HepG2 (cell line): ENCODE measurements around the gene EIF4G2. TPM values are rescaled to one million over a fixed set of nuclear protein-coding genes. Genes with fewer than 3 reads are reported as not detected.
A peak's percentile ranks its signal among the peaks of the same experiment; 100 is the strongest.

ENCODE experiments used
- ADNP ChIP-seq: sonication (generic); formaldehyde crosslinking; IDR thresholded peaks from 2 replicates; pipeline ENCODE4 v1.4.0; 2020; ENCODE audit warnings: missing genetic modification reagents
- ARID2 ChIP-seq: sonication (generic); formaldehyde crosslinking; IDR thresholded peaks from 2 replicates; pipeline ENCODE4 v1.8.1; 2022; ENCODE audit warnings: mild to moderate bottlenecking, missing genetic modification reagents, borderline replicate concordance
- ATF1 ChIP-seq: IDR thresholded peaks from 2 replicates; pipeline ENCODE4 v1.6.1; 2016; ENCODE audit warnings: mild to moderate bottlenecking, control low read depth
- ATF2 ChIP-seq: sonication (generic); formaldehyde crosslinking; IDR thresholded peaks from 2 replicates; pipeline ENCODE4 v1.4.0; 2020; ENCODE audit warnings: missing genetic modification reagents
- ATM ChIP-seq: fragments of 450-650 bp; IDR thresholded peaks from 2 replicates; pipeline ENCODE4 v1.7.1; 2017; ENCODE audit warnings: mild to moderate bottlenecking, borderline replicate concordance
- EEA1 ChIP-seq: sonication (generic); formaldehyde crosslinking; IDR thresholded peaks from 2 replicates; pipeline ENCODE4 v1.5.1; 2020; ENCODE audit warnings: mild to moderate bottlenecking, missing genetic modification reagents, borderline replicate concordance
- HDAC1 ChIP-seq: sonication (generic); formaldehyde crosslinking; IDR thresholded peaks from 2 replicates; pipeline ENCODE4 v1.5.1; 2020; ENCODE audit warnings: mild to moderate bottlenecking, missing genetic modification reagents
- HHEX ChIP-seq: IDR thresholded peaks from 2 replicates; pipeline ENCODE4 v1.6.1; 2016; ENCODE audit warnings: control low read depth
- HMG20B ChIP-seq: conservative IDR thresholded peaks from 2 replicates; pipeline ENCODE4 v1.6.1; 2016; ENCODE audit warnings: missing genetic modification reagents, missing compliant biosample characterization
- LRRFIP1 ChIP-seq: sonication (generic); formaldehyde crosslinking; conservative IDR thresholded peaks from 2 replicates; pipeline ENCODE4 v1.4.0; 2020; ENCODE audit warnings: missing genetic modification reagents
- MBNL3 ChIP-seq: fragments of 250-450 bp; sonication (Bioruptor Pico); conservative IDR thresholded peaks from 2 replicates; pipeline ENCODE4 v1.8.0; 2022; ENCODE audit warnings: mild to moderate bottlenecking, inconsistent platforms
- POGZ ChIP-seq: sonication (generic); formaldehyde crosslinking; IDR thresholded peaks from 2 replicates; pipeline ENCODE4 v1.4.0; 2020; ENCODE audit warnings: mild to moderate bottlenecking, missing genetic modification reagents
- RBM39 ChIP-seq: fragments of 200-400 bp; formaldehyde crosslinking; IDR thresholded peaks from one replicate; pipeline ENCODE4 v1.6.1; 2018; ENCODE audit warnings: antibody characterized with exemption, mild to moderate bottlenecking, low read depth, low read length; ENCODE audit not compliant: poor library complexity, severe bottlenecking
- ZNF20 ChIP-seq: sonication (generic); formaldehyde crosslinking; IDR thresholded peaks from 2 replicates; pipeline ENCODE4 v1.4.0; 2020; ENCODE audit warnings: mild to moderate bottlenecking, moderate library complexity, missing genetic modification reagents
- ZNF264 ChIP-seq: sonication (generic); formaldehyde crosslinking; IDR thresholded peaks from 2 replicates; pipeline ENCODE4 v1.4.0; 2020; ENCODE audit warnings: missing genetic modification reagents
- ZNF556 ChIP-seq: sonication (generic); formaldehyde crosslinking; IDR thresholded peaks from 2 replicates; pipeline ENCODE4 v1.4.0; 2020; ENCODE audit warnings: mild to moderate bottlenecking, missing genetic modification reagents, borderline replicate concordance
- ZNF557 ChIP-seq: sonication (generic); formaldehyde crosslinking; IDR thresholded peaks from 2 replicates; pipeline ENCODE4 v1.4.0; 2020; ENCODE audit warnings: missing genetic modification reagents
- ZNF619 ChIP-seq: sonication (generic); formaldehyde crosslinking; IDR thresholded peaks from 2 replicates; pipeline ENCODE4 v1.4.0; 2020; ENCODE audit warnings: mild to moderate bottlenecking, missing genetic modification reagents
- polyA plus RNA-seq, 8 experiments: library from polyadenylated mRNA; depleted of rRNA in 3 of 8; stranded (reverse) in 7 of 8; unstranded in 1 of 8; fragments of >200 nt; fragmentation: Illumina TruSeq in 4 of 8; extraction: Trizol in 4 of 8; gene quantifications; 2 replicates each; pipeline versions ENCODE4 v1.2.1 to v1.2.3, GENCODE V29; 2011 to 2016; ENCODE audit warnings: low read depth in 4 of 8, missing spikeins in 1 of 8, mixed read lengths in 1 of 8; ENCODE audit not compliant: insufficient read depth in 1 of 8
- total RNA-seq, 5 experiments: library from RNA; depleted of rRNA; stranded (reverse); fragments of >200 nt; fragmentation: Illumina TruSeq; extraction: Trizol; gene quantifications; 2 replicates each; pipeline ENCODE4 v1.2.3, GENCODE V29; 2016; ENCODE audit warnings: low read depth in 1 of 5
- TF ChIP-seq, protein P1 (sequence below): sonication (generic); formaldehyde crosslinking; IDR thresholded peaks from 2 replicates; pipeline ENCODE4 v1.4.0; 2020; ENCODE audit warnings: missing genetic modification reagents

Gene EIF4G2
- total and polyA plus RNA-seq, 2 of the 13 experiments (the other 11 are each of a cell fraction or from before 2014, with no cell fraction given) = 362 to 546 TPM

DNA sequence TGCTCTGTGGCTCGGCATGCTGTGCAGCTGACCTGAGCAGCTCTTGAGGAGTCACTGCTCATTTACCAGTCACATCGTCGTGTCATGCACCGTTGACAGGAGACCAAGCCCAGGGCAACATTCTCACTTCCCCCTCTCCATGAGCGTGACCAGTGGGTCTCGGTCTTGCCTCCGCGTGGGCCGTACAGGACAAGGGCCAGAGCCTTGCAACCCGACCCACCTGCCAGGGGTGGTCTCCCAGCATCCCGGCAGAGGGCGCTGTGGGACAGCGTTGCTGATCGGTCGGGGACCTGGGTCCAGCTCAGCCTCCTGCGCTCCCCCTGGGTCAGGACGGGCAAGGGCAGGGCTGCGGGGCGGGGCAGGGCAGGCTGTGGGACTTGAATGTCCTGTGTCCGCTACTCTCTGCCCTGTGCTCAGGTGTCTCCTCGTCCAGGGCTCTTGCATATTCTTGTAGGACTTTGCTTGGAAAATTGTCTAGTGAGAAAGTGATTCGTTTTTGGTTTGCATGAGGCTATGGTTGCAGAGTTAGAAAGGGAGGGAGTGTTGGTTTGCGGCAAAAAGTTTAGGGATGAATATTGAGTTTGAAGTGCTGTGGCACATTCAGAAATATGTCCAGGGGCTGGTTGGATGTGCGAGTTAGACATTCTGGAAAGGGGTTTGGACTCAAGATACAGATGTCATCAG, 16.2 kb downstream of the EIF4G2 start (continued):
- TF ChIP-seq, protein P1, sequence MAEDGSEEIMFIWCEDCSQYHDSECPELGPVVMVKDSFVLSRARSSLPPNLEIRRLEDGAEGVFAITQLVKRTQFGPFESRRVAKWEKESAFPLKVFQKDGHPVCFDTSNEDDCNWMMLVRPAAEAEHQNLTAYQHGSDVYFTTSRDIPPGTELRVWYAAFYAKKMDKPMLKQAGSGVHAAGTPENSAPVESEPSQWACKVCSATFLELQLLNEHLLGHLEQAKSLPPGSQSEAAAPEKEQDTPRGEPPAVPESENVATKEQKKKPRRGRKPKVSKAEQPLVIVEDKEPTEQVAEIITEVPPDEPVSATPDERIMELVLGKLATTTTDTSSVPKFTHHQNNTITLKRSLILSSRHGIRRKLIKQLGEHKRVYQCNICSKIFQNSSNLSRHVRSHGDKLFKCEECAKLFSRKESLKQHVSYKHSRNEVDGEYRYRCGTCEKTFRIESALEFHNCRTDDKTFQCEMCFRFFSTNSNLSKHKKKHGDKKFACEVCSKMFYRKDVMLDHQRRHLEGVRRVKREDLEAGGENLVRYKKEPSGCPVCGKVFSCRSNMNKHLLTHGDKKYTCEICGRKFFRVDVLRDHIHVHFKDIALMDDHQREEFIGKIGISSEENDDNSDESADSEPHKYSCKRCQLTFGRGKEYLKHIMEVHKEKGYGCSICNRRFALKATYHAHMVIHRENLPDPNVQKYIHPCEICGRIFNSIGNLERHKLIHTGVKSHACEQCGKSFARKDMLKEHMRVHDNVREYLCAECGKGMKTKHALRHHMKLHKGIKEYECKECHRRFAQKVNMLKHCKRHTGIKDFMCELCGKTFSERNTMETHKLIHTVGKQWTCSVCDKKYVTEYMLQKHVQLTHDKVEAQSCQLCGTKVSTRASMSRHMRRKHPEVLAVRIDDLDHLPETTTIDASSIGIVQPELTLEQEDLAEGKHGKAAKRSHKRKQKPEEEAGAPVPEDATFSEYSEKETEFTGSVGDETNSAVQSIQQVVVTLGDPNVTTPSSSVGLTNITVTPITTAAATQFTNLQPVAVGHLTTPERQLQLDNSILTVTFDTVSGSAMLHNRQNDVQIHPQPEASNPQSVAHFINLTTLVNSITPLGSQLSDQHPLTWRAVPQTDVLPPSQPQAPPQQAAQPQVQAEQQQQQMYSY = no peak
- no peak for TF ChIP-seq ZNF556 (CRISPR knock-in tag)
- peak; percentile 69; the same call in 1 of the 2 replicates for TF ChIP-seq EEA1 (CRISPR knock-in tag)
- no peak; the same call in 1 of the 2 replicates for TF ChIP-seq ATF2 (CRISPR knock-in tag)
- no peak for TF ChIP-seq ARID2 (CRISPR knock-in tag)
- TF ChIP-seq RBM39 = no peak
- peak; percentile 53 for TF ChIP-seq POGZ (CRISPR knock-in tag)
- TF ChIP-seq ZNF264 = no peak
- TF ChIP-seq ZNF619 = 0 out of 2 replicates have a peak, but pooled peaks have one; percentile 63
- TF ChIP-seq LRRFIP1 (CRISPR knock-in tag) = no peak
- TF ChIP-seq MBNL3 (CRISPR knock-in tag) = no peak
- TF ChIP-seq HHEX (CRISPR knock-in tag) = no peak
- TF ChIP-seq ADNP (CRISPR knock-in tag) = no peak
- TF ChIP-seq HDAC1 (CRISPR knock-in tag) = peak; percentile 56
- TF ChIP-seq ATF1 = no peak
- no peak for TF ChIP-seq ZNF557 (CRISPR knock-in tag)
- no peak for TF ChIP-seq HMG20B (CRISPR knock-in tag)
- no peak for TF ChIP-seq ATM
- TF ChIP-seq ZNF20 (CRISPR knock-in tag) = no peak
